Neural cell (in vitro differentiated cells): ENCODE measurements around the gene TTC21B. TPM values are rescaled to one million over a fixed set of nuclear protein-coding genes. Genes with fewer than 3 reads are reported as not detected.

ENCODE experiments used
- H2AFZ ChIP-seq: fragments of 200-600, 300-800 bp; sonication (generic), shearing (Covaris generic); 2 replicates; pipeline ENCODE4 v1.6.0; 2014; ENCODE audit warnings: low read depth, mild to moderate bottlenecking, antibody characterized with exemption, low read length, moderate library complexity
- H3F3A ChIP-seq: fragments of 200-600 bp; shearing (Covaris generic); 2 replicates; pipeline ENCODE4 v1.6.1; 2016; ENCODE audit warnings: mild to moderate bottlenecking, moderate library complexity, mixed read lengths, antibody characterized with exemption, low read length; ENCODE audit not compliant: insufficient read depth, poor library complexity, severe bottlenecking
- H3K27ac ChIP-seq: fragments of 200-600, 300-800 bp; sonication (generic), shearing (Covaris generic); 2 replicates; pipeline ENCODE4 v1.5.1; 2014; ENCODE audit warnings: mild to moderate bottlenecking, low read length, moderate library complexity
- H3K27me3 ChIP-seq: fragments of 300-800, 200-600 bp; sonication (generic), shearing (Covaris generic); 2 replicates; pipeline ENCODE4 v1.6.0; 2014; ENCODE audit warnings: mild to moderate bottlenecking, low read depth, low read length, moderate library complexity; ENCODE audit not compliant: insufficient read depth
- H3K36me3 ChIP-seq: fragments of 300-800, 200-600 bp; sonication (generic), shearing (Covaris generic); 2 replicates; pipeline ENCODE4 v1.5.1; 2014; ENCODE audit warnings: mild to moderate bottlenecking, antibody characterized with exemption, low read length, moderate library complexity; ENCODE audit not compliant: insufficient read depth
- H3K4me2 ChIP-seq: fragments of 300-800, 200-600 bp; sonication (generic), shearing (Covaris generic); 2 replicates; pipeline ENCODE4 v1.6.0; 2014; ENCODE audit warnings: mild to moderate bottlenecking, low read length
- H3K4me3 ChIP-seq: fragments of 300-800, 200-600 bp; sonication (generic), shearing (Covaris generic); 2 replicates; pipeline ENCODE4 v1.5.1; 2014; ENCODE audit warnings: mild to moderate bottlenecking, low read length, moderate library complexity
- H3K79me2 ChIP-seq: fragments of 200-600 bp; shearing (Covaris generic); replicated peaks from 2 replicates; pipeline ENCODE4 v1.6.0; 2014; ENCODE audit warnings: mild to moderate bottlenecking, low read length, moderate library complexity; ENCODE audit not compliant: insufficient read depth
- H3K9ac ChIP-seq: fragments of 300-800, 200-600 bp; sonication (generic), shearing (Covaris generic); 2 replicates; pipeline ENCODE4 v1.6.1; 2016; ENCODE audit warnings: mild to moderate bottlenecking, low read length, mixed read lengths
- H3K9me2 ChIP-seq: fragments of 200-600 bp; shearing (Covaris generic); 2 replicates; pipeline ENCODE4 v1.6.1; 2016; ENCODE audit warnings: mild to moderate bottlenecking, low read length, mixed read lengths; ENCODE audit not compliant: insufficient read depth
- H3K9me3 ChIP-seq: fragments of 200-600, 300-800 bp; sonication (generic), shearing (Covaris generic); 2 replicates; pipeline ENCODE4 v1.6.1; 2016; ENCODE audit warnings: mild to moderate bottlenecking, mixed run types, low read length, moderate library complexity, mixed read lengths
- H4K20me1 ChIP-seq: fragments of 200-600 bp; shearing (Covaris generic); 2 replicates; pipeline ENCODE4 v1.6.1; 2016; ENCODE audit warnings: mild to moderate bottlenecking, mixed run types; ENCODE audit not compliant: insufficient read depth
- CTCF ChIP-seq: fragments of 450-650 bp; IDR thresholded peaks from 2 replicates; pipeline ENCODE4 v1.5.1; 2014; ENCODE audit warnings: antibody characterized with exemption, mild to moderate bottlenecking, moderate library complexity; ENCODE audit not compliant: poor library complexity, severe bottlenecking
- EP300 ChIP-seq: fragments of 450-650 bp; conservative IDR thresholded peaks from 2 replicates; pipeline ENCODE4 v1.6.1; 2014; ENCODE audit warnings: antibody characterized with exemption, mild to moderate bottlenecking, moderate library complexity; ENCODE audit not compliant: poor library complexity, severe bottlenecking
- EZH2 ChIP-seq: fragments of 200-600, 300-800 bp; shearing (Covaris generic), sonication (generic); IDR thresholded peaks from 2 replicates; pipeline ENCODE4 v1.6.1; 2014; ENCODE audit warnings: antibody characterized with exemption, low read length, borderline replicate concordance, mild to moderate bottlenecking; ENCODE audit not compliant: insufficient read depth, poor library complexity, severe bottlenecking
- MXI1 ChIP-seq: fragments of 450-650 bp; conservative IDR thresholded peaks from 2 replicates; pipeline ENCODE4 v1.6.1; 2014; ENCODE audit warnings: antibody characterized with exemption, mild to moderate bottlenecking; ENCODE audit not compliant: poor library complexity, severe bottlenecking
- POLR2AphosphoS5 ChIP-seq: IDR thresholded peaks from 2 replicates; pipeline ENCODE4 v1.6.1; 2012
- RAD21 ChIP-seq: fragments of 450-650 bp; conservative IDR thresholded peaks from 2 replicates; pipeline ENCODE4 v1.6.1; 2014; ENCODE audit warnings: antibody characterized with exemption, mild to moderate bottlenecking, moderate library complexity
- SMC3 ChIP-seq: fragments of 450-650 bp; conservative IDR thresholded peaks from 2 replicates; pipeline ENCODE4 v1.6.1; 2014; ENCODE audit warnings: antibody characterized with exemption, mild to moderate bottlenecking, moderate library complexity; ENCODE audit not compliant: poor library complexity
- polyA plus RNA-seq: library from polyadenylated mRNA; depleted of rRNA; stranded (reverse); fragments of >200 nt; gene quantifications from 2 replicates; pipeline ENCODE4 v1.2.3, GENCODE V29; 2014
- TF ChIP-seq, protein P1 (sequence below): IDR thresholded peaks from 2 replicates; pipeline ENCODE4 v1.6.1; 2012; ENCODE audit warnings: borderline replicate concordance

Gene TTC21B
- polyA plus RNA-seq, 1 donor from 2014 or later, result 31.1 TPM

GRCh38 chr2:165876712-165877111, 76.9 kb downstream of the TTC21B start:
- Histone ChIP-seq H3K9ac (no peak overlapping the region), H3K36me3 (peaks cover 4% of the 10 kb centered on the region), H3K4me3 (no peak overlapping the region), H3K9me3 (no peaks in the 10 kb centered on the region), H2AFZ (no peak overlapping the region), H3K79me2 (no peaks in the 10 kb centered on the region), H3K27me3 (no peaks in the 10 kb centered on the region), H3K9me2 (no peaks in the 10 kb centered on the region), H3F3A (no peaks in the 10 kb centered on the region), H3K4me2 (no peak overlapping the region), H4K20me1 (no peaks in the 10 kb centered on the region), H3K27ac (no peak overlapping the region)
- TF ChIP-seq, protein P1, sequence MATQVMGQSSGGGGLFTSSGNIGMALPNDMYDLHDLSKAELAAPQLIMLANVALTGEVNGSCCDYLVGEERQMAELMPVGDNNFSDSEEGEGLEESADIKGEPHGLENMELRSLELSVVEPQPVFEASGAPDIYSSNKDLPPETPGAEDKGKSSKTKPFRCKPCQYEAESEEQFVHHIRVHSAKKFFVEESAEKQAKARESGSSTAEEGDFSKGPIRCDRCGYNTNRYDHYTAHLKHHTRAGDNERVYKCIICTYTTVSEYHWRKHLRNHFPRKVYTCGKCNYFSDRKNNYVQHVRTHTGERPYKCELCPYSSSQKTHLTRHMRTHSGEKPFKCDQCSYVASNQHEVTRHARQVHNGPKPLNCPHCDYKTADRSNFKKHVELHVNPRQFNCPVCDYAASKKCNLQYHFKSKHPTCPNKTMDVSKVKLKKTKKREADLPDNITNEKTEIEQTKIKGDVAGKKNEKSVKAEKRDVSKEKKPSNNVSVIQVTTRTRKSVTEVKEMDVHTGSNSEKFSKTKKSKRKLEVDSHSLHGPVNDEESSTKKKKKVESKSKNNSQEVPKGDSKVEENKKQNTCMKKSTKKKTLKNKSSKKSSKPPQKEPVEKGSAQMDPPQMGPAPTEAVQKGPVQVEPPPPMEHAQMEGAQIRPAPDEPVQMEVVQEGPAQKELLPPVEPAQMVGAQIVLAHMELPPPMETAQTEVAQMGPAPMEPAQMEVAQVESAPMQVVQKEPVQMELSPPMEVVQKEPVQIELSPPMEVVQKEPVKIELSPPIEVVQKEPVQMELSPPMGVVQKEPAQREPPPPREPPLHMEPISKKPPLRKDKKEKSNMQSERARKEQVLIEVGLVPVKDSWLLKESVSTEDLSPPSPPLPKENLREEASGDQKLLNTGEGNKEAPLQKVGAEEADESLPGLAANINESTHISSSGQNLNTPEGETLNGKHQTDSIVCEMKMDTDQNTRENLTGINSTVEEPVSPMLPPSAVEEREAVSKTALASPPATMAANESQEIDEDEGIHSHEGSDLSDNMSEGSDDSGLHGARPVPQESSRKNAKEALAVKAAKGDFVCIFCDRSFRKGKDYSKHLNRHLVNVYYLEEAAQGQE, result no peak
- TF ChIP-seq RAD21 (no peak), MXI1 (no peak), EP300 (no peak), SMC3 (no peak), CTCF (no peak), POLR2AphosphoS5 (no peak)

- Histone ChIP-seq H3K27me3 (no peaks in the 10 kb centered on the region), H3K36me3 (peaks cover 4% of the 10 kb centered on the region), H4K20me1 (no peaks in the 10 kb centered on the region), H3K4me2 (no peak overlapping the region), H3K4me3 (no peak overlapping the region), H2AFZ (no peak overlapping the region), H3K9ac (no peak overlapping the region), H3F3A (no peaks in the 10 kb centered on the region), H3K27ac (no peak overlapping the region), H3K79me2 (no peaks in the 10 kb centered on the region), H3K9me3 (no peaks in the 10 kb centered on the region), H3K9me2 (no peaks in the 10 kb centered on the region)
- TF ChIP-seq, protein P1, result no peak
- TF ChIP-seq EP300 (no peak), SMC3 (no peak), EZH2 (no peak), MXI1 (no peak), CTCF (no peak), POLR2AphosphoS5 (no peak)
These were observed 77.3 kb downstream of the TTC21B start for GRCh38 chr2:165876269-165876668.
